Measurements from ENCODE around the gene MAD2L1BP.
"Not testable (repeated sequence)": the region's sequence is repeated elsewhere in the genome, so short reads cannot be mapped to it uniquely, and the experiment has no call there.

The MAD2L1BP gene, protein sequence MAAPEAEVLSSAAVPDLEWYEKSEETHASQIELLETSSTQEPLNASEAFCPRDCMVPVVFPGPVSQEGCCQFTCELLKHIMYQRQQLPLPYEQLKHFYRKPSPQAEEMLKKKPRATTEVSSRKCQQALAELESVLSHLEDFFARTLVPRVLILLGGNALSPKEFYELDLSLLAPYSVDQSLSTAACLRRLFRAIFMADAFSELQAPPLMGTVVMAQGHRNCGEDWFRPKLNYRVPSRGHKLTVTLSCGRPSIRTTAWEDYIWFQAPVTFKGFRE

DNA sequence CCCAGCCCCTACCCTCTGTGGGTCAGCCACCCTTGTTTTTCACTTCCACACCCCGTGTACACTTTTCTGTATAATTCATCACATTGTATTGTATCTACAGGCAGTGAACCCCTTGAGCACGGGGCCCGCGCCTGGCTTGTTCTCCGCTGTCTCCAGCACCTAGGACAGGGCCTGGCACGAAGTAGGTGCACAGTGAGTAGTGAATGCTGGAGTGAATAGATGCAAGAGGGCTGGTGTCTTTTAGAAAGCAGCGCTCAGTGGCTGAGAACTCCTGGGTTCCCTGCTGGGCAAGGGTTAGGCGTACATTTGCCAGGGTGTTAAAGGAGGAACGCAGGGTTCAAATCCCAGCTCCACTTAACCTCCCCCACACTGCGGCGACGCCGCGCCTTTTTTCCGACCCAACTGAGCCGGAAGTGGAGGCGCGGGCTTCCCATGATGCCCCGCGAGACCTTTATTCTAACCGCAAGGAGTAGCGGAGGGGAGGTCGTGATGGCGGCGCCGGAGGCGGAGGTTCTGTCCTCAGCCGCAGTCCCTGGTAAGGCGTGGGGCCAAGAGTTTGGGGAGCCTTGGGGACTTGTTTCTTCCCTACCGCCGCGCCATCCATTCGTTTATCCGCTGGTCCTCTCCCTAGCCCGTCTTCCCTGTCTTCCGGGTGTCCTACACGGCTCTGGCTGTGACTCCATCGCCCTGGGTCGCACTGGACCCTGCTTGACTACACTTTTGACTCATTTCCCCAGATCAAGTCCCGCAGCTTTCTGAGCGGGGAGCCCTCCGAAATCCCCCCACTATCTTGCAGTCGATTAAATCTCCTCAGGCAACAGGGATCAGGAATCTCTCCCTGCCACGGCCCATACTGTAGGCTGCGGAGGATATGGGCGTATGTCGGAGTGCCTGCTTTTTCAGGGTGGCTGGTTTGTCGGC is at the start of gene MAD2L1BP:
Gene MAD2L1BP (plus strand): TSS at position 454 of the 921 bp plus-strand sequence. CDS start 36 bp downstream, at position 490.
- DNase-seq (ENCODE audit: low read depth), result no peak
- H3K4me3 ChIP-seq (ENCODE audit: control insufficient read depth, low read depth, low read length), result peak within 1 kb of the TSS; percentile 93
- TF ChIP-seq, protein P1, sequence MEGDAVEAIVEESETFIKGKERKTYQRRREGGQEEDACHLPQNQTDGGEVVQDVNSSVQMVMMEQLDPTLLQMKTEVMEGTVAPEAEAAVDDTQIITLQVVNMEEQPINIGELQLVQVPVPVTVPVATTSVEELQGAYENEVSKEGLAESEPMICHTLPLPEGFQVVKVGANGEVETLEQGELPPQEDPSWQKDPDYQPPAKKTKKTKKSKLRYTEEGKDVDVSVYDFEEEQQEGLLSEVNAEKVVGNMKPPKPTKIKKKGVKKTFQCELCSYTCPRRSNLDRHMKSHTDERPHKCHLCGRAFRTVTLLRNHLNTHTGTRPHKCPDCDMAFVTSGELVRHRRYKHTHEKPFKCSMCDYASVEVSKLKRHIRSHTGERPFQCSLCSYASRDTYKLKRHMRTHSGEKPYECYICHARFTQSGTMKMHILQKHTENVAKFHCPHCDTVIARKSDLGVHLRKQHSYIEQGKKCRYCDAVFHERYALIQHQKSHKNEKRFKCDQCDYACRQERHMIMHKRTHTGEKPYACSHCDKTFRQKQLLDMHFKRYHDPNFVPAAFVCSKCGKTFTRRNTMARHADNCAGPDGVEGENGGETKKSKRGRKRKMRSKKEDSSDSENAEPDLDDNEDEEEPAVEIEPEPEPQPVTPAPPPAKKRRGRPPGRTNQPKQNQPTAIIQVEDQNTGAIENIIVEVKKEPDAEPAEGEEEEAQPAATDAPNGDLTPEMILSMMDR (IDR thresholded peaks at IDR 0.05; ENCODE audit: control insufficient read depth, insufficient read depth, low read depth, low read length, missing control alignments), result no peak

DNA sequence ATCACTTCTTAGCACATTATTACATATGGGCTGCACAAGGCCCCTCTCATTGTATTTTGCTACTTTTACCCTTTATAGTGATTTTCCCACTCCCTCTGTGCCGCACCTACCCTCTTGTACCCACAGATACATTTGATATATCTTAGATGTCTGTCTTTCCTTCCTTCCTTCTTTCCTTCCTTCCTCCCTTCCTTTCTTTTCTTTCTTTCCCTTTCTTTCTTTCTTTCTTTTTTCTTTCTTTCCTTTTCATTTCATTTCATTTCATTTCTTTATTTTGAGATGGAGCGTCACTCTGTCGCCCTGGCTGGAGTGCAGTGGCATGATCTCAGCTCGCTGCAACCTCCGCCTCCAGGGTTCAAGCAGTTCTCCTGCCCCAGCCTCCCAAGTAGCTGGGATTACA is 47.4 kb upstream of the MAD2L1BP start:
- TF ChIP-seq, protein P1 (IDR thresholded peaks at IDR 0.05; ENCODE audit: control insufficient read depth, insufficient read depth, low read depth, low read length, missing control alignments), result no peak
- no peak overlapping the region for H3K4me3 ChIP-seq (ENCODE audit: control insufficient read depth, low read depth, low read length)
- no peak for DNase-seq (ENCODE audit: low read depth)

DNA sequence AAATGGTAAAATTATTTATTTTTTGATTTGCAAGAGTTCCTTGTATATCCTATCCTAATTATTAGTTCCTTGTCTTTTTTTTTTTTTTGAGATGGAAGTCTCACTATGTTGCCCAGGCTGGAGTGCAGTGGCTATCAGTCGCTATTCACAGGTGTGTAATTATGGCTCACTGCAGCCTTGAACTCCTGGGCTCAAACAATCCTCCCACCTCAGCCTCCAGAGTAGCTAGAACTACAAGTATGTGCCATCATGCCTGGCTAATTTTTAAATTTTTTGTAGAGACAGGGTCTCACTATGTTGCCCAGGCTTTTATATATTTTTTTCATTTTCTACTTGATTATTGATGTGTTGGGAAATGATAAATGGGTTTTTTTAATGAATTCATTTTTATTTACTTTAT is 46.1 kb upstream of the MAD2L1BP start:
- not testable (repeated sequence) for H3K4me3 ChIP-seq (ENCODE audit: control insufficient read depth, low read depth, low read length); DNase-seq (ENCODE audit: low read depth)

- TF ChIP-seq, protein P1 (IDR thresholded peaks at IDR 0.05; ENCODE audit: control insufficient read depth, insufficient read depth, low read depth, low read length, missing control alignments), result no peak
- no peak for DNase-seq (ENCODE audit: low read depth)
- H3K4me3 ChIP-seq (ENCODE audit: control insufficient read depth, low read depth, low read length), result no peak overlapping the region
Measured at GRCh38 chr6:43593938-43594337, 41.7 kb upstream of the MAD2L1BP start.

DNA sequence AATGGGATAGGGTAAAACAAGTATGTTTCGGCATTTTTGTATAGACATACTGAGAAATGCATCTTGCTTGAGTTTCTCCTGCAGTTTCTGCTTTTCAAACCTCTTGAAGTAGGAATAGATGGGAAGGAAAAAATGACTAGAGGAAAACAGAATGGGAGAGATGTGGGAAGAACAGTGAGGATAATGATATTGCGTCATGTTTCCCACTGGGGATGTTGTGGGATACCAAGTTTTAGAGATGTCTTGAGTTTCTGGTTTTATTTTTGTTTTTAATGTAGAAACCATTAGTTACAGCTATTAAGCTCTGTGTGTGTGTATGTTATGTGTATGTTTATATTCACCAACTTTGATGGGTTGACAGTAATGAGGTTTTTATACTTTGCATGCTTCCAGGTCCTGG is 35.0 kb upstream of the MAD2L1BP start:
- no peak overlapping the region for H3K4me3 ChIP-seq (ENCODE audit: control insufficient read depth, low read depth, low read length)
- TF ChIP-seq, protein P1 (IDR thresholded peaks at IDR 0.05; ENCODE audit: control insufficient read depth, insufficient read depth, low read depth, low read length, missing control alignments), result no peak
- DNase-seq (ENCODE audit: low read depth), result no peak

GRCh38 chr6:43604174-43604573 is 31.5 kb upstream of the MAD2L1BP start:
- H3K4me3 ChIP-seq (ENCODE audit: control insufficient read depth, low read depth, low read length), result no peak overlapping the region
- TF ChIP-seq, protein P1 (IDR thresholded peaks at IDR 0.05; ENCODE audit: control insufficient read depth, insufficient read depth, low read depth, low read length, missing control alignments), result no peak
- DNase-seq (ENCODE audit: low read depth), result peak; percentile 55

DNA sequence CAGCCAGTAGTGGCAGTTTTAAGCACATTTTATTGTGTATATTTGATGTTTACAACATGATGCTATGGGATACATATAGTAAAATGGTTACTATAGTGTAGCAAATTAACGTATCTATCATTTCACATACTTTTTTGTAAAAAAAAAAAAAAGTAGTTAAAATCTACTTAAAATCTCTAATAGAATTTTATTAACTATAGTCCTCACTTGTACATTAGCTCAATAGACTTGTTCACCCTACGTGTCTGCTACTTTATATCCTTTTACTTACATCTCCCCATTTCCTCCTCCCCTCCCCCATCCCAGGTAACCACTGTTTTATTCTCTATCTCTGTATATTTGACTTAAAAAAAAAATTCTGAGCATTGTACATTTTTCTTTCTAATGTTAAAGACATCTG is 29.6 kb upstream of the MAD2L1BP start:
- DNase-seq (ENCODE audit: low read depth), result no peak
- H3K4me3 ChIP-seq (ENCODE audit: control insufficient read depth, low read depth, low read length), result no peak overlapping the region
- TF ChIP-seq, protein P1 (IDR thresholded peaks at IDR 0.05; ENCODE audit: control insufficient read depth, insufficient read depth, low read depth, low read length, missing control alignments), result no peak
